HepG2 (cell line): ENCODE results near the gene KIF22. TPM values are rescaled to one million over a fixed set of nuclear protein-coding genes. Genes with fewer than 3 reads are reported as not detected.

Experiments
- CEBPZ ChIP-seq: IDR thresholded peaks from 2 replicates; pipeline ENCODE4 v1.6.1; 2012; ENCODE audit warnings: low read length, improper control_type of control experiment
- CREB1 ChIP-seq, 2 experiments: fragments of 450-650 bp in 1 of 2; IDR thresholded peaks; 2 replicates each; pipeline ENCODE4 v1.6.1; 2016 to 2017; ENCODE audit warnings: control low read depth in 1 of 2, mild to moderate bottlenecking in 1 of 2, missing compliant biosample characterization in 1 of 2, missing genetic modification characterization in 1 of 2
- EP300 ChIP-seq, 3 experiments: sonication (generic) in 1 of 3; formaldehyde crosslinking in 1 of 3; IDR thresholded peaks; 2 replicates each; pipeline versions ENCODE4 v1.5.1 to v1.6.1; 2011 to 2020; ENCODE audit warnings: low read depth in 2 of 3, low read length in 2 of 3, borderline replicate concordance in 1 of 3, improper control_type of control experiment in 1 of 3, mild to moderate bottlenecking in 1 of 3, missing genetic modification reagents in 1 of 3, moderate library complexity in 1 of 3
- KDM5B ChIP-seq: sonication (generic); formaldehyde crosslinking; IDR thresholded peaks from 2 replicates; pipeline ENCODE4 v1.4.0; 2020; ENCODE audit warnings: missing genetic modification reagents, mild to moderate bottlenecking, borderline replicate concordance
- SMC3 ChIP-seq: IDR thresholded peaks from 2 replicates; pipeline ENCODE4 v1.6.1; 2011; ENCODE audit warnings: low read length, improper control_type of control experiment
- TEAD3 ChIP-seq: optimal IDR thresholded peaks from 2 replicates; pipeline ENCODE3; 2016; ENCODE audit warnings: borderline replicate concordance
- TFDP2 ChIP-seq: sonication (generic); formaldehyde crosslinking; IDR thresholded peaks from 2 replicates; pipeline ENCODE4 v1.4.0; 2020; ENCODE audit warnings: missing genetic modification reagents
- U2AF1 ChIP-seq: fragments of 200-400 bp; formaldehyde crosslinking; optimal IDR thresholded peaks from 2 replicates; pipeline ENCODE3; 2017; ENCODE audit warnings: mild to moderate bottlenecking, low read depth, low read length
- polyA plus RNA-seq, 8 experiments: library from polyadenylated mRNA; depleted of rRNA in 3 of 8; stranded (reverse) in 7 of 8; unstranded in 1 of 8; fragments of >200 nt; fragmentation: Illumina TruSeq in 4 of 8; extraction: Trizol in 4 of 8; gene quantifications; 2 replicates each; pipeline versions ENCODE4 v1.2.1 to v1.2.3, GENCODE V29; 2011 to 2016; ENCODE audit warnings: low read depth in 4 of 8, missing spikeins in 1 of 8, mixed read lengths in 1 of 8; ENCODE audit not compliant: insufficient read depth in 1 of 8
- total RNA-seq, 5 experiments: library from RNA; depleted of rRNA; stranded (reverse); fragments of >200 nt; fragmentation: Illumina TruSeq; extraction: Trizol; gene quantifications; 2 replicates each; pipeline ENCODE4 v1.2.3, GENCODE V29; 2016; ENCODE audit warnings: low read depth in 1 of 5

The KIF22 gene
- total and polyA plus RNA-seq, 2 of the 13 experiments (the other 11 are each of a cell fraction or from before 2014, with no cell fraction given), result 95.8 to 118 TPM

- TF ChIP-seq U2AF1, result no peak
- TF ChIP-seq EP300 (IDR thresholded peaks at IDR 0.05; ENCODE audit: low read depth in 2 of 2, low read length in 2 of 2), result peak in 1 of 2 experiments; percentile 58; a peak in 2 of 4 replicates
- TF ChIP-seq EP300 (CRISPR knock-in tag; IDR thresholded peaks at IDR 0.05; ENCODE audit: borderline replicate concordance), result no peak
- peak; percentile 34; the same call in 1 of the 2 replicates for TF ChIP-seq KDM5B (CRISPR knock-in tag)
- peak; percentile 86 for TF ChIP-seq TEAD3 (CRISPR knock-in tag)
- no peak for TF ChIP-seq CEBPZ
- TF ChIP-seq TFDP2, result peak; percentile 29; the same call in 1 of the 2 replicates
- TF ChIP-seq SMC3, result no peak
- no peak for TF ChIP-seq CREB1 (IDR thresholded peaks at IDR 0.05)
- TF ChIP-seq CREB1 (CRISPR knock-in tag; IDR thresholded peaks at IDR 0.05), result 0 out of 2 replicates have a peak, but pooled peaks have one; percentile 43
Observed at GRCh38 chr16:29757950-29758466, 32.5 kb upstream of the KIF22 start (continued).
